ENCODE results near the gene CBY3. TPM values are rescaled to one million over a fixed set of nuclear protein-coding genes. Genes with fewer than 3 reads are reported as not detected.

Gene CBY3
- total and polyA plus RNA-seq, 2 of the 13 experiments (the other 11 are each of a cell fraction or from before 2014, with no cell fraction given) = not detected

DNA sequence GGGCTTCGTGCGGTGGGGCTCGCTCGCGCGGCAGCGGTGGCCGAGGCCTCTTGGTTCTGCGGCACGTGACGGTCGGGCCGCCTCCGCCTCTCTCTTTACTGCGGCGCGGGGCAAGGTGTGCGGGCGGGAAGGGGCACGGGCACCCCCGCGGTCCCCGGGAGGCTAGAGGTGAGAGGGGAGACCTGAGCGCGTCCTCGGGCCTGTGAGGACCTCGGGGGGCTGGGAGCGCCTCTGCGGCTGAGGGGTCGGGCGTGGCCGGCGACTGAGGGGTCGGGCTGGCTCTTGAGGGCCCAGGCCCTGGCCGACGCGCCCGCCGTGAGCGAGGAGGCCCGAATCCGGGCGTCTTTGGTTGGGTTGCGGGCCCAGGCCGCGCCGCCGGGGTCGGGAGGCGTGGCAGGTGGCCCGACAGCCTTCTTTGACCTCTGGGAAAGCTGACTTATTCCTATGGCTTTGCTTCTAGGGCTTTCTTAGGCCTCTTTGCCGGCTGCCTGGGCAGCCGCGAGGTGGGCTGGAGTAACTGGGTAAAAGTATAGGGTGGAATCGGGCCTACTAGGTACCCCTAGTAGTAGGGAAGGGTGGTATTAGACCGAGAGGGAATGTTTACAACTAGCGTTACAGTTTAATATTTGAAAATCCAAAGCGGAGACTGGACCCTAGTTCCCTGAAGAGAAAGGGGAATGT lies 18.2 kb upstream of the CBY3 start, which contains the start of gene CANX (continued):
- TF ChIP-seq SNAI1 (CRISPR knock-in tag; IDR thresholded peaks at IDR 0.05; ENCODE audit: borderline replicate concordance) = peak; percentile 14; the same call in 1 of the 2 replicates
- peak; percentile 93; the same call in 1 of the 2 replicates for TF ChIP-seq ZFP82 (CRISPR knock-in tag; IDR thresholded peaks at IDR 0.05; ENCODE audit: borderline replicate concordance)
- TF ChIP-seq, protein P1, sequence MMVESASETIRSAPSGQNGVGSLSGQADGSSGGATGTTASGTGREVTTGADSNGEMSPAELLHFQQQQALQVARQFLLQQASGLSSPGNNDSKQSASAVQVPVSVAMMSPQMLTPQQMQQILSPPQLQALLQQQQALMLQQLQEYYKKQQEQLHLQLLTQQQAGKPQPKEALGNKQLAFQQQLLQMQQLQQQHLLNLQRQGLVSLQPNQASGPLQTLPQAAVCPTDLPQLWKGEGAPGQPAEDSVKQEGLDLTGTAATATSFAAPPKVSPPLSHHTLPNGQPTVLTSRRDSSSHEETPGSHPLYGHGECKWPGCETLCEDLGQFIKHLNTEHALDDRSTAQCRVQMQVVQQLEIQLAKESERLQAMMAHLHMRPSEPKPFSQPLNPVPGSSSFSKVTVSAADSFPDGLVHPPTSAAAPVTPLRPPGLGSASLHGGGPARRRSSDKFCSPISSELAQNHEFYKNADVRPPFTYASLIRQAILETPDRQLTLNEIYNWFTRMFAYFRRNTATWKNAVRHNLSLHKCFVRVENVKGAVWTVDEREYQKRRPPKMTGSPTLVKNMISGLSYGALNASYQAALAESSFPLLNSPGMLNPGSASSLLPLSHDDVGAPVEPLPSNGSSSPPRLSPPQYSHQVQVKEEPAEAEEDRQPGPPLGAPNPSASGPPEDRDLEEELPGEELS (CRISPR knock-in tag; IDR thresholded peaks at IDR 0.05) = no peak
- TF ChIP-seq ETV5 (CRISPR knock-in tag; IDR thresholded peaks at IDR 0.05; ENCODE audit: borderline replicate concordance) = no peak
- TF ChIP-seq KDM2A (CRISPR knock-in tag; IDR thresholded peaks at IDR 0.05; ENCODE audit: borderline replicate concordance, low read depth) = 0 out of 2 replicates have a peak, but pooled peaks have one; percentile 50
- TF ChIP-seq, protein P2, sequence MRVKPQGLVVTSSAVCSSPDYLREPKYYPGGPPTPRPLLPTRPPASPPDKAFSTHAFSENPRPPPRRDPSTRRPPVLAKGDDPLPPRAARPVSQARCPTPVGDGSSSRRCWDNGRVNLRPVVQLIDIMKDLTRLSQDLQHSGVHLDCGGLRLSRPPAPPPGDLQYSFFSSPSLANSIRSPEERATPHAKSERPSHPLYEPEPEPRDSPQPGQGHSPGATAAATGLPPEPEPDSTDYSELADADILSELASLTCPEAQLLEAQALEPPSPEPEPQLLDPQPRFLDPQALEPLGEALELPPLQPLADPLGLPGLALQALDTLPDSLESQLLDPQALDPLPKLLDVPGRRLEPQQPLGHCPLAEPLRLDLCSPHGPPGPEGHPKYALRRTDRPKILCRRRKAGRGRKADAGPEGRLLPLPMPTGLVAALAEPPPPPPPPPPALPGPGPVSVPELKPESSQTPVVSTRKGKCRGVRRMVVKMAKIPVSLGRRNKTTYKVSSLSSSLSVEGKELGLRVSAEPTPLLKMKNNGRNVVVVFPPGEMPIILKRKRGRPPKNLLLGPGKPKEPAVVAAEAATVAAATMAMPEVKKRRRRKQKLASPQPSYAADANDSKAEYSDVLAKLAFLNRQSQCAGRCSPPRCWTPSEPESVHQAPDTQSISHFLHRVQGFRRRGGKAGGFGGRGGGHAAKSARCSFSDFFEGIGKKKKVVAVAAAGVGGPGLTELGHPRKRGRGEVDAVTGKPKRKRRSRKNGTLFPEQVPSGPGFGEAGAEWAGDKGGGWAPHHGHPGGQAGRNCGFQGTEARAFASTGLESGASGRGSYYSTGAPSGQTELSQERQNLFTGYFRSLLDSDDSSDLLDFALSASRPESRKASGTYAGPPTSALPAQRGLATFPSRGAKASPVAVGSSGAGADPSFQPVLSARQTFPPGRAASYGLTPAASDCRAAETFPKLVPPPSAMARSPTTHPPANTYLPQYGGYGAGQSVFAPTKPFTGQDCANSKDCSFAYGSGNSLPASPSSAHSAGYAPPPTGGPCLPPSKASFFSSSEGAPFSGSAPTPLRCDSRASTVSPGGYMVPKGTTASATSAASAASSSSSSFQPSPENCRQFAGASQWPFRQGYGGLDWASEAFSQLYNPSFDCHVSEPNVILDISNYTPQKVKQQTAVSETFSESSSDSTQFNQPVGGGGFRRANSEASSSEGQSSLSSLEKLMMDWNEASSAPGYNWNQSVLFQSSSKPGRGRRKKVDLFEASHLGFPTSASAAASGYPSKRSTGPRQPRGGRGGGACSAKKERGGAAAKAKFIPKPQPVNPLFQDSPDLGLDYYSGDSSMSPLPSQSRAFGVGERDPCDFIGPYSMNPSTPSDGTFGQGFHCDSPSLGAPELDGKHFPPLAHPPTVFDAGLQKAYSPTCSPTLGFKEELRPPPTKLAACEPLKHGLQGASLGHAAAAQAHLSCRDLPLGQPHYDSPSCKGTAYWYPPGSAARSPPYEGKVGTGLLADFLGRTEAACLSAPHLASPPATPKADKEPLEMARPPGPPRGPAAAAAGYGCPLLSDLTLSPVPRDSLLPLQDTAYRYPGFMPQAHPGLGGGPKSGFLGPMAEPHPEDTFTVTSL (CRISPR knock-in tag; IDR thresholded peaks at IDR 0.05; ENCODE audit: borderline replicate concordance) = no peak
- TF ChIP-seq, protein P3, sequence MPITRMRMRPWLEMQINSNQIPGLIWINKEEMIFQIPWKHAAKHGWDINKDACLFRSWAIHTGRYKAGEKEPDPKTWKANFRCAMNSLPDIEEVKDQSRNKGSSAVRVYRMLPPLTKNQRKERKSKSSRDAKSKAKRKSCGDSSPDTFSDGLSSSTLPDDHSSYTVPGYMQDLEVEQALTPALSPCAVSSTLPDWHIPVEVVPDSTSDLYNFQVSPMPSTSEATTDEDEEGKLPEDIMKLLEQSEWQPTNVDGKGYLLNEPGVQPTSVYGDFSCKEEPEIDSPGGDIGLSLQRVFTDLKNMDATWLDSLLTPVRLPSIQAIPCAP (CRISPR knock-in tag; IDR thresholded peaks at IDR 0.05; ENCODE audit: low read depth) = 0 out of 2 replicates have a peak, but pooled peaks have one; percentile 45
- no peak for TF ChIP-seq ZNF737 (CRISPR knock-in tag; IDR thresholded peaks at IDR 0.05; ENCODE audit: borderline replicate concordance)
- peak; percentile 37; the same call in 1 of the 2 replicates for TF ChIP-seq AHR (CRISPR knock-in tag; IDR thresholded peaks at IDR 0.05)
- peak; percentile 61; the same call in 1 of the 2 replicates for TF ChIP-seq NFKB2 (CRISPR knock-in tag; IDR thresholded peaks at IDR 0.05; ENCODE audit: borderline replicate concordance)
- no peak for TF ChIP-seq ZNF225 (CRISPR knock-in tag; IDR thresholded peaks at IDR 0.05)
- peak; percentile 71; the same call in 1 of the 2 replicates for TF ChIP-seq MEIS1 (CRISPR knock-in tag; IDR thresholded peaks at IDR 0.05; ENCODE audit: borderline replicate concordance)
- TF ChIP-seq RELA (CRISPR knock-in tag; IDR thresholded peaks at IDR 0.05) = peak; percentile 36; the same call in 1 of the 2 replicates
- TF ChIP-seq, protein P4, sequence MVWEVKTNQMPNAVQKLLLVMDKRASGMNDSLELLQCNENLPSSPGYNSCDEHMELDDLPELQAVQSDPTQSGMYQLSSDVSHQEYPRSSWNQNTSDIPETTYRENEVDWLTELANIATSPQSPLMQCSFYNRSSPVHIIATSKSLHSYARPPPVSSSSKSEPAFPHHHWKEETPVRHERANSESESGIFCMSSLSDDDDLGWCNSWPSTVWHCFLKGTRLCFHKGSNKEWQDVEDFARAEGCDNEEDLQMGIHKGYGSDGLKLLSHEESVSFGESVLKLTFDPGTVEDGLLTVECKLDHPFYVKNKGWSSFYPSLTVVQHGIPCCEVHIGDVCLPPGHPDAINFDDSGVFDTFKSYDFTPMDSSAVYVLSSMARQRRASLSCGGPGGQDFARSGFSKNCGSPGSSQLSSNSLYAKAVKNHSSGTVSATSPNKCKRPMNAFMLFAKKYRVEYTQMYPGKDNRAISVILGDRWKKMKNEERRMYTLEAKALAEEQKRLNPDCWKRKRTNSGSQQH (CRISPR knock-in tag; IDR thresholded peaks at IDR 0.05; ENCODE audit: low read depth) = 0 out of 2 replicates have a peak, but pooled peaks have one; percentile 37
- TF ChIP-seq, protein P5, sequence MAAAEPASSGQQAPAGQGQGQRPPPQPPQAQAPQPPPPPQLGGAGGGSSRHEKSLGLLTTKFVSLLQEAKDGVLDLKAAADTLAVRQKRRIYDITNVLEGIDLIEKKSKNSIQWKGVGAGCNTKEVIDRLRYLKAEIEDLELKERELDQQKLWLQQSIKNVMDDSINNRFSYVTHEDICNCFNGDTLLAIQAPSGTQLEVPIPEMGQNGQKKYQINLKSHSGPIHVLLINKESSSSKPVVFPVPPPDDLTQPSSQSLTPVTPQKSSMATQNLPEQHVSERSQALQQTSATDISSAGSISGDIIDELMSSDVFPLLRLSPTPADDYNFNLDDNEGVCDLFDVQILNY (CRISPR knock-in tag; conservative IDR thresholded peaks at IDR 0.05) = peak; percentile 47; the same call in 1 of the 2 replicates
- 0 out of 2 replicates have a peak, but pooled peaks have one; percentile 19 for TF ChIP-seq HOXD1 (CRISPR knock-in tag; IDR thresholded peaks at IDR 0.05)
- TF ChIP-seq POLR2AphosphoS5 (IDR thresholded peaks at IDR 0.05; ENCODE audit: low read depth, low read length) = peak; percentile 57; the same call in 1 of the 2 replicates

Data from HepG2 (cell line).